ENCODE results near the gene SIGLEC7.

DNA sequence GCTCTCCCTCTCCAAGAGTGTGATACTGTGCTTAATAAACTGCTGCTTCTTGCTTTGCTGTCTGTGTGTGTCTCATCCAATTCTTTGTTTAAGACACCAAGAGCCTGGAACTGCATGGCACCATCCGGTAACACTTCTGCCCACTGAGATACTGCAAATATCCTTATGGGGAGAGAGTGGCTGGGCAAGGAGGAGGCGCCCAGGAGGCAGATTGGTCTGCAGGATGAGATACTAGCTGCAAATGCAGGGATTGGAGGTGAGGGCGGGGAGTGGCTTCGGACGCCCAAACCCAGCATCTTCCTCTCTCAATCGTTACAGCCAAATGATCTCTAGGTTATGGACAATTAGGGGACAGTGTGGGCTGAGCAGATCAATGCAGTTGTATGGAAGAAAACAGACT is 1.7 kb upstream of the SIGLEC7 start:
- TF ChIP-seq EZH2 (optimal IDR thresholded peaks at IDR 0.05; ENCODE audit: low read depth, low read length) (no peak), CTCF (IDR thresholded peaks at IDR 0.05; ENCODE audit: low read length) (no peak)
